Natural killer cell treated with Interleukin-12 subunit alpha and Interleukin-12 subunit beta and Interleukin-15 and Interleukin-18, amount 100 ng/mL, for 72 hours (primary cell): ENCODE data around the gene SH3BP5. TPM values are rescaled to one million over a fixed set of nuclear protein-coding genes. Genes with fewer than 3 reads are reported as not detected.
"Not testable (repeated sequence)": the region's sequence is repeated elsewhere in the genome, so short reads cannot be mapped to it uniquely, and the experiment has no call there.

Source experiments
- ATAC-seq, 2 donors: fragments of 150-1000 bp; cut with Tn5 transposase in 1 of 2; sonication (Bioruptor Pico), chemical (Tn5 transposase) in 1 of 2; 2 replicates each; pipeline ENCODE4 v1.10.0; 2021
- DNase-seq: peaks from one replicate; pipeline ENCODE4 v3.0.0; 2022; ENCODE audit warnings: low spot score
- H3K27ac Mint-ChIP-seq, 2 donors: 1 replicate in 1 of 2; 2 replicates in 1 of 2; pipeline ENCODE4 v1.8.0; 2022; ENCODE audit warnings: mixed read lengths in 2 of 2, mild to moderate bottlenecking in 1 of 2, moderate library complexity in 1 of 2
- H3K27me3 Mint-ChIP-seq, 2 donors: 1 replicate in 1 of 2; 2 replicates in 1 of 2; pipeline ENCODE4 v1.8.0; 2022; ENCODE audit warnings: mixed read lengths in 2 of 2
- H3K36me3 Mint-ChIP-seq: one replicate; pipeline ENCODE4 v1.8.0; 2022; ENCODE audit warnings: mixed read lengths
- H3K4me1 Mint-ChIP-seq, 2 donors: 1 replicate in 1 of 2; 2 replicates in 1 of 2; pipeline ENCODE4 v1.8.0; 2022; ENCODE audit warnings: low read depth in 2 of 2, mixed read lengths in 2 of 2, mild to moderate bottlenecking in 1 of 2
- H3K4me3 Mint-ChIP-seq: one replicate; pipeline ENCODE4 v1.8.0; 2022; ENCODE audit warnings: mixed read lengths
- H3K9me3 Mint-ChIP-seq: 2 replicates; pipeline ENCODE4 v1.8.0; 2022; ENCODE audit warnings: mixed read lengths
- total RNA-seq, 2 donors: library from RNA; stranded (reverse); gene quantifications; one replicate each; pipeline ENCODE4 v1.2.3, GENCODE V29; 2022

Gene SH3BP5
- total RNA-seq, 2 donors from 2014 or later: 58.5 to 165 TPM

GRCh38 chr3:15356651-15357061, 24.3 kb upstream of the SH3BP5 start:
- not testable (repeated sequence) for DNase-seq, H3K9me3 Mint-ChIP-seq, ATAC-seq, H3K27me3 Mint-ChIP-seq, H3K36me3 Mint-ChIP-seq
- H3K27ac Mint-ChIP-seq: peak overlapping the region; percentile 9 to 66
- peak overlapping the region; percentile 27 for H3K4me3 Mint-ChIP-seq
- H3K4me1 Mint-ChIP-seq: peaks cover 21 to 22% of the 10 kb centered on the region in 2 donors

DNA sequence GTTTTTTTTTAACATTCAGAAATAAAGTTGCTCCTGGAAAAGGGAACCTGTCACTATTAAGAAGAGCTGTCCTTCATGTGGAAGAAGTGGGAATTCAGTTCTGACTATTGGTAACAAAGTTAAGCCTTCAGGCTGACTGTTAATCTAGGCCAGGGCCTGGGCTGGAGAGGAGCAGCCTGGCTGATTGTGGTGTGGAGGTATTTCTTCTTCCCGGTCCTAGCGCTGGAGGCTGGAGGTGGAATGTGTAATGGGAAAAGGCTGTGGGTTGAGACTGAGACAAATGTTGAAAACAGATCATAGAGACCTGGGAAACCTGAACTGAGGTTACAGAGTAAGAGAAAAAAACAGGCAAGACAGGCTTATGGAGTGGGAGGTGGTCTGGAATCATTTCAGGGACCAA, 23.8 kb upstream of the SH3BP5 start:
- peak overlapping the region; percentile 27 for H3K4me3 Mint-ChIP-seq
- H3K9me3 Mint-ChIP-seq: no peaks in the 10 kb centered on the region
- no peaks in the 10 kb centered on the region for H3K27me3 Mint-ChIP-seq
- H3K36me3 Mint-ChIP-seq: no peaks in the 10 kb centered on the region
- H3K27ac Mint-ChIP-seq: peak overlapping the region; percentile 9 to 66
- H3K4me1 Mint-ChIP-seq: peaks cover 16 to 17% of the 10 kb centered on the region in 2 donors
- DNase-seq (no peak), ATAC-seq (no peak)

GRCh38 chr3:15355086-15355485, 22.7 kb upstream of the SH3BP5 start:
- H3K27me3 Mint-ChIP-seq: no peaks in the 10 kb centered on the region
- H3K4me3 Mint-ChIP-seq: no peak overlapping the region
- ATAC-seq (no peak), DNase-seq (no peak)
- no peak overlapping the region for H3K27ac Mint-ChIP-seq
- H3K36me3 Mint-ChIP-seq: no peaks in the 10 kb centered on the region
- peaks cover 9% of the 10 kb centered on the region in 2 donors for H3K4me1 Mint-ChIP-seq
- H3K9me3 Mint-ChIP-seq: no peaks in the 10 kb centered on the region

- Mint-ChIP-seq H3K4me3 (no peak overlapping the region), H3K9me3 (no peaks in the 10 kb centered on the region), H3K36me3 (no peaks in the 10 kb centered on the region), H3K27ac (no peak overlapping the region), H3K27me3 (no peaks in the 10 kb centered on the region), H3K4me1 (peaks cover 9% of the 10 kb centered on the region in 2 donors)
- DNase-seq (no peak), ATAC-seq (no peak)
Observed at GRCh38 chr3:15354485-15354884, 22.1 kb upstream of the SH3BP5 start.

DNA sequence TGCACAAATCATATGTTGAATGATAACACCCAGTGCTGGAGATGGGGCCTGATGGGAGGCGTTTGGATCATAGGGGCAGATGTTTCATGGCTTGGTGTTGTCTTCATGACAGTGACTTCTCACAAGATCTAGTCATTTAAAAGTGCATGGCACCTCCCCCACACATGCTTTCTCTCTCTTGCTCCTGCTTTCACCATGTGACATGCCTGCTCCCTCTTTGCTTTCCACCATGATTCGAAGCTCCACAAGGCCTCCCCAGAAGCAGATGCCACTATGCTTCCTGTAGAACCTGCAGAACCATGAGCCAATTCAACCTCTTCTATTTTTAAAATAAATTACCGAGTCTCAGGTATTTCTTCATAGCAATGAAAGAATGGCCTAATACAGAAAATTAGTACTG, 17.8 kb upstream of the SH3BP5 start:
- H3K27ac Mint-ChIP-seq: peak overlapping the region in 1 of 2 donors; percentile 24
- H3K4me1 Mint-ChIP-seq: peaks cover 11% of the 10 kb centered on the region in 2 donors
- no peak overlapping the region for H3K4me3 Mint-ChIP-seq
- no peaks in the 10 kb centered on the region for H3K9me3 Mint-ChIP-seq
- no peaks in the 10 kb centered on the region for H3K27me3 Mint-ChIP-seq
- DNase-seq: no peak
- no peak for ATAC-seq
- no peaks in the 10 kb centered on the region for H3K36me3 Mint-ChIP-seq

- H3K4me3 Mint-ChIP-seq, H3K27me3 Mint-ChIP-seq, DNase-seq, ATAC-seq, H3K27ac Mint-ChIP-seq, H3K9me3 Mint-ChIP-seq, H3K36me3 Mint-ChIP-seq: not testable (repeated sequence)
- H3K4me1 Mint-ChIP-seq: peaks cover 11% of the 10 kb centered on the region in 2 donors
Observed at GRCh38 chr3:15349438-15349837, 17.1 kb upstream of the SH3BP5 start.

DNA sequence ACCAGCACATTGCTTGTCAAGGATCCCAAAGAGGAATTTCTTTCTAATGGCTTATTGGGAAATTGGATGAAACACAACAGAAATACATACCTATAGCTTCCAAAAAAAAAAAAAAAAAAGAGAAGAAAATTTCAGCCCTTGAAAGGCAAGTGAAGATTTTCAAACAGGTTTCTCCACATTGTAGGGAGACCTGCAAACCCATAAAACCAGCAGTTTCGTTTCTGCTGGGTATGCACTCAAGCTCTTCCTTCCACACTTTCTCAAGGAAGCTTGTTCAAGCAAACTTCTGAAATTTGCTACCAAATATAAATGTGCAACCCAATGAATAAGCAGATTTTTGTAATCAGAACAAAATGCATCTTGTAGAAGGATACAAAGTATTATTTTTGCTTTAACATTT, 15.9 kb upstream of the SH3BP5 start:
- Mint-ChIP-seq H3K27ac (no peak overlapping the region), H3K9me3 (no peaks in the 10 kb centered on the region), H3K36me3 (no peaks in the 10 kb centered on the region), H3K27me3 (no peaks in the 10 kb centered on the region), H3K4me3 (no peak overlapping the region), H3K4me1 (peaks cover 11% of the 10 kb centered on the region in 2 donors)
- DNase-seq: no peak
- ATAC-seq: no peak

GRCh38 chr3:15347737-15348110, 15.3 kb upstream of the SH3BP5 start:
- peaks cover 11% of the 10 kb centered on the region in 2 donors for H3K4me1 Mint-ChIP-seq
- H3K36me3 Mint-ChIP-seq: no peaks in the 10 kb centered on the region
- no peak overlapping the region for H3K27ac Mint-ChIP-seq
- no peak overlapping the region for H3K4me3 Mint-ChIP-seq
- DNase-seq (no peak), ATAC-seq (no peak)
- H3K9me3 Mint-ChIP-seq: no peaks in the 10 kb centered on the region
- no peaks in the 10 kb centered on the region for H3K27me3 Mint-ChIP-seq

GRCh38 chr3:15347063-15347736, 14.8 kb upstream of the SH3BP5 start:
- Mint-ChIP-seq H3K4me1 (peaks cover 11% of the 10 kb centered on the region in 2 donors), H3K9me3 (no peaks in the 10 kb centered on the region), H3K4me3 (no peak overlapping the region), H3K27me3 (no peaks in the 10 kb centered on the region), H3K27ac (no peak overlapping the region), H3K36me3 (no peaks in the 10 kb centered on the region)
- ATAC-seq (no peak), DNase-seq (no peak)

- no peaks in the 10 kb centered on the region for H3K27me3 Mint-ChIP-seq
- H3K4me3 Mint-ChIP-seq: no peak overlapping the region
- no peaks in the 10 kb centered on the region for H3K9me3 Mint-ChIP-seq
- H3K36me3 Mint-ChIP-seq: no peaks in the 10 kb centered on the region
- ATAC-seq: no peak
- H3K27ac Mint-ChIP-seq: no peak overlapping the region
- H3K4me1 Mint-ChIP-seq: peaks cover 11 to 12% of the 10 kb centered on the region in 2 donors
- DNase-seq: no peak
Observed at GRCh38 chr3:15346516-15346915, 14.1 kb upstream of the SH3BP5 start.

- no peaks in the 10 kb centered on the region for H3K9me3 Mint-ChIP-seq
- ATAC-seq: no peak
- H3K27ac Mint-ChIP-seq: no peak overlapping the region
- H3K4me3 Mint-ChIP-seq: no peak overlapping the region
- no peak for DNase-seq
- H3K4me1 Mint-ChIP-seq: peaks cover 17% of the 10 kb centered on the region in 2 donors
- no peaks in the 10 kb centered on the region for H3K27me3 Mint-ChIP-seq
- H3K36me3 Mint-ChIP-seq: no peaks in the 10 kb centered on the region
Observed at GRCh38 chr3:15345608-15346137, 13.3 kb upstream of the SH3BP5 start.

GRCh38 chr3:15345066-15345607, 12.8 kb upstream of the SH3BP5 start:
- Mint-ChIP-seq H3K36me3 (no peaks in the 10 kb centered on the region), H3K9me3 (no peaks in the 10 kb centered on the region), H3K27me3 (no peaks in the 10 kb centered on the region)

DNA sequence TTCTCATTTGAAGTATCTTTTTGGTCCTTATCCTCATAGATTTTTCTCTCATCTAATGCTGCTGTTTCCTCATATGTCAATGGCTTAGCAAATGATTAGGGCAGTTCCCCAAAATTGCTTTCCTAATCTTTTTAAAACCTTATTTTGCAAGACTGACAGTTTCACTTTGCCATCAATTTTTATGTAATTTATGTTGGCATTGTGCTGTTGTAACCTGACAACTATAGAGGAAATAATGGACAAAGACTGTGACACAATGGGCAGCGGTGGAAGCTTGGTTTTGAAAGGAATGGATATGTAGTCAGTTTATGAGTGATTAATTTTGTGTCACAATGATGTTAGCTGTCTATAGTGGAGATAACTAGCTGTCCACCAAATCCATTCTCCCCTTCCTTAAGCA, 10.6 kb upstream of the SH3BP5 start:
- no peak overlapping the region for H3K27ac Mint-ChIP-seq
- H3K4me1 Mint-ChIP-seq: peaks cover 16 to 17% of the 10 kb centered on the region in 2 donors
- ATAC-seq (no peak), DNase-seq (no peak)
- no peaks in the 10 kb centered on the region for H3K9me3 Mint-ChIP-seq
- no peaks in the 10 kb centered on the region for H3K27me3 Mint-ChIP-seq
- H3K4me3 Mint-ChIP-seq: no peak overlapping the region
- no peaks in the 10 kb centered on the region for H3K36me3 Mint-ChIP-seq

More at GRCh38 chr3:15345066-15345607, 12.8 kb upstream of the SH3BP5 start:
- H3K4me1 Mint-ChIP-seq: peaks cover 17% of the 10 kb centered on the region in 2 donors
- no peak overlapping the region for H3K4me3 Mint-ChIP-seq
- no peak overlapping the region for H3K27ac Mint-ChIP-seq
- ATAC-seq (no peak), DNase-seq (no peak)

DNA sequence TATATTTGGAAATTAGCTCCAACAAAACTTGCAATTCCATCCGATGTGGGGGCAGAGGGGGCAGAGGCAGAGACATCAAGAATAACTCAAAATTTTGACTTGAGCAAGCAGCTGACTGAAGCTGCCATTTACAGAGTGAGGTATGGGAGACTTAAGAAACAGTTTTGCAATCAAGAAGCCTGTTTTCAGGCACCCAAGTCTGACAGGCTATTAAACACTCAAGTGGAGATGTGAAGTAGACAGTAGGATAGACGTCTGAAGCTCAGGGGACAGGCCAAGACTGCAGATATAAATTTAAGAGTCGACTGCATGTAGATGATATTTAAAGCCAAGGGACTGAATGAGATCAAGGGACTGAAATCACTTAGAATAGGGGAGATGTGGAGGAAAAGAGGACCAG, 9.9 kb upstream of the SH3BP5 start:
- Mint-ChIP-seq H3K36me3 (no peaks in the 10 kb centered on the region), H3K27me3 (no peaks in the 10 kb centered on the region), H3K4me1 (peaks cover 12% of the 10 kb centered on the region in 2 donors), H3K4me3 (no peak overlapping the region), H3K27ac (no peak overlapping the region), H3K9me3 (no peaks in the 10 kb centered on the region)
- ATAC-seq: no peak
- no peak for DNase-seq
